HG02885 (cell line): ENCODE measurements around the gene OR5D14.

Source experiments
- ATAC-seq: cut with Tn5 transposase; IDR thresholded peaks from one replicate; pipeline ENCODE4 v1.9.1; 2021; ENCODE audit warnings: mild to moderate bottlenecking; ENCODE audit not compliant: unreplicated experiment, poor library complexity

OR5D14 gene

DNA sequence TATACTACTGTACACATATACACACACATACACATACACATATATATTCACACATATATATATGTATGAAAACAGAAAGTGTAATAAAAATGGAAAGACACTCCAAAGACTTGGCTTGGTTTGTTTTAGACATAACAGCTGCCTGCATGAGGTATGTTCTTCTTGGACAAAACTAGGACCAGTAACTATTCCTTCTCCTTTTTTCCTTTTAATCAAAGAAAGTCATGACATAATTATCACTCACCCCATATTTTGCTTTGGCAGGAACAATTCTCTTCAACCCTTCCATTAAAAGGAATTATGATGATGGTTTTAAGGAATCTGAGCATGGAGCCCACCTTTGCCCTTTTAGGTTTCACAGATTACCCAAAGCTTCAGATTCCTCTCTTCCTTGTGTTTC, at the start of gene OR5D14:
Gene OR5D14 (plus strand): TSS at position 301 of the 400 bp plus-strand sequence. CDS start 0 bp downstream, at position 301.
- ATAC-seq = no peak

DNA sequence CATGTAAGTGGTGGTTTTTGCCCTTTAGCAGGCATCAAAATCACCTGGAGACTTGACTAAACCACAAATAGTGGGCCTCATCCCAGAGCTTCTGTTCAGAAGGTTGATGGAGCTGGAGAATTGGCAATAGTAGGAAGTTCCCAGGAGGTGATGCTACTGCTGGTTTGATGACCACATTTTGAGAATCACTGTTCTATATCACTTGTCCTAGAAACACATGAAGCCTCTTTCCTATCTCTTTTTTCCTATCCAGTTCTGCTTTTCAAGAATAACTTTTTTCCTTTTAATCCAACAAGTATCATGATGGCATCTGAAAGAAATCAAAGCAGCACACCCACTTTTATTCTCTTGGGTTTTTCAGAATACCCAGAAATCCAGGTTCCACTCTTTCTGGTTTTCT, 22.2 kb upstream of the OR5D14 start, which contains the start of gene OR5D13:
Gene OR5D13 (plus strand): TSS at position 301 of the 400 bp plus-strand sequence. CDS start 0 bp downstream, at position 301.
- ATAC-seq = no peak

DNA sequence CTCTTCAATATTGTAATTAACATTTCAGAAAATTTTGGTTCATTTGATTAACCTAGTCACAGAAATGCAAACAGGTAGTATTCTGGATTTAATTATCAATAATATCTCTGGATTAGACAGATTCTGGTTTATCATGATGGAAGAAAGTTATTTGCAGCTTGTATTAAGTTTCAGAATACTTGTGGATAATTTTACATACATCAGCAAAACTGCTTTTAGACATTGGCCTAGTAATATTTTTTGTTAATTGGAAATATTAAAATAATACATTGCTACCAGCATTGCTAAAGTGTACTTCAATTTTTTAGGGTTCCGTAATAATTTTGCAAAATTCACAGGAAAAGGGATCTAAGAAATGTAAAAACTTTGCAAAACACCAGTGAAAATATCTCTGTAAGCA, 3.8 kb upstream of the OR5D14 start:
- ATAC-seq = no peak

GRCh38 chr11:55793321-55793720, 2.0 kb upstream of the OR5D14 start:
- no peak for ATAC-seq

- ATAC-seq = no peak
Observed at GRCh38 chr11:55806248-55806647, 10.9 kb downstream of the OR5D14 start.

- ATAC-seq = no peak
Observed at GRCh38 chr11:55811067-55811466, 15.7 kb downstream of the OR5D14 start, which contains the start of gene OR5L1. Gene OR5L1, plus strand, starts transcription at chr11:55811367. Its CDS starts 100 bp downstream, at chr11:55811467.

DNA sequence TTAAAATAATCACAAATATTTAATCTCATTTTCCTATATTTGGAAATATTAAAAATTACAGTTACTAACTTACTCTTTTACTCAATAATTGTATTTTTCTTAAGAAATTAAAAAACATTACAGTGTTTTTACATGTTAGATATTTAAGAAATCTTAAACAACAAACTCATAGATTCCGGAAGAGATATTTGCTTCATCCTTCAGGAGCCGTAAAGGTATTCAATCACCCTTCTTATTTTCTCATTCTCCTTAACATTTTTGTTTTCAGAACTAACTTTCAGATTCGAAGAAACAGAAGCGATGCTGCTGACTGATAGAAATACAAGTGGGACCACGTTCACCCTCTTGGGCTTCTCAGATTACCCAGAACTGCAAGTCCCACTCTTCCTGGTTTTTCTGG, 24.0 kb downstream of the OR5D14 start, which contains the start of gene OR5D18:
Gene OR5D18 (plus strand): TSS at position 301 of the 400 bp plus-strand sequence. CDS start 0 bp downstream, at position 301.
- no peak for ATAC-seq

DNA sequence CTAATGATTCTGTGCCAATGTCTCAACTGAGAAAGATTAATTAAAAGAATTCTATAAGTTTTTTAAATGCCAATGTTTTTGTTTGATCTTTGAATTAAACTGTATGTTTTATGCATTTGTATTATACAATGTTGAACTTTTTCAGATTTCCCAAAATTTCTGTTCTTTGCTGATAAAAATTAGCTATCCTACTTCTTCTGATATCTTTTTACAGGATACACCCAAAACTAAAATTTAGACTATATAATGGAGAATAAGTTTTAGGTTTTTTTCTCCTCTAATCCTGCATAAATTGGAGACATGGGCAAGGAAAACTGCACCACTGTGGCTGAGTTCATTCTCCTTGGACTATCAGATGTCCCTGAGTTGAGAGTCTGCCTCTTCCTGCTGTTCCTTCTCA, 31.6 kb downstream of the OR5D14 start, which contains the start of gene OR5L2:
Gene OR5L2 (plus strand): TSS at position 301 of the 400 bp plus-strand sequence. CDS start 0 bp downstream, at position 301.
- ATAC-seq = no peak

- ATAC-seq = no peak
Observed at GRCh38 chr11:55838452-55838851, 43.1 kb downstream of the OR5D14 start, which contains the start of gene OR5D16. Gene OR5D16, plus strand, starts transcription at chr11:55838752. Its CDS starts 0 bp downstream, at chr11:55838752.
